Measurements from ENCODE around the gene GLTPD2.
"Not testable (repeated sequence)": the region's sequence is repeated elsewhere in the genome, so short reads cannot be mapped to it uniquely, and the experiment has no call there.

Gene GLTPD2

DNA sequence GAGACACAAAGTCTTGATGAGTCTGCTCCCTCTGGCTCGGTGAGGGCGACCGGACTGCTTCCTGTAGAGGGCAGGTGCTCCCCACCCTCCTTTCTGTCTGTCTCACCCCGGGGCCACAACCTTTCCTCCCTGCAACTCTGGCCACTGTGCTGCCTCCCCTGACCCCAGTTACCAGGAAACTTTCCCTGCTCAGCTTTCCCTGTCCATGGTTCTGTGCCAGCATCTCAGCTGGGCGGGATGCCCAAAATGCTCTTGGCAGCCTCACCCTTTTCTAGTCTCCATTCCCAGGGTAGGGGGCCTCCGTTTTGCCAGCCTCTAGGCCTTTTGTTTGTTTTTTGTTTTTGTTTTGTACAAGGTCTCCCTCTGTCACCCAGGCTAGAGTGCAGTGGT is 19.6 kb downstream of the GLTPD2 start:
- DNase-seq: no peak

- DNase-seq: no peak
These were observed 22.0 kb downstream of the GLTPD2 start for GRCh38 chr17:4810696-4811290.

DNA sequence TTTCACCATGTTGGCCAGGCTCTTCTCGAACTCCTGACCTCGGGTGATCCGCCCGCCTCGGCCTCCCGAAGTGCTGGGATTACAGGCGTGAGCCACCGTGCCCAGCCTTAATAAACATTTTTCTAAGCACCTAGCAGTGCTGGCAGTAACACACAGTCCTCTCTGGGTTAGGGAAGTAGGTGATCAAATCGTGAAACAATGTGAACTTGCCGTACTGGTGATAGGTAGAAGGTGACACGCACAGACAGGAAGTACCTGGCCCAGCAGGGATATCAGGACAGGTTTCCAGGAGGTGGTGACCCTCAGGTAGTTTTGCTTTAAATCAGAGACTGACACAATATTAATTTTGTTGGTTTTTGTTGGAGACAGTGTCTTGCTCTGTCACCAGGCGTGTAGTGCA is 22.7 kb downstream of the GLTPD2 start:
- DNase-seq: no peak

DNA sequence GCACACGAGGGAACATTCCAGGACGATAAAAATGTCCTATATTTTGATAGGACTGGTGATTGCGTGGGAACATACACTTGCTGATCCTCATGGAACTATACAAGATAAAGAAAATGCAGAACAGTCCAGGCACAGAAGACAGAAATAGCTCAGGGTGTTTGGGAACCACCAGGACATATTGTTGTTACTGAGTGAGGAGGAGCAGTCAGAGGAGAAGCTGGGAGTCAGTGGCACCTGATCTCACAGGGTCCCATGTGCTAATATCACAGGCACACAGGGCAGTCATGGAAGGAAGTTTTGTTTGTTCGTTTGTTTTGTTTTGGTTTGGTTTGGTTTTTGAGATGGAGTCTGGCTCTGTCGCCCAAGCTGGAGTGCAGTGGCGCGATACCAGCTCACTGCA is 23.9 kb downstream of the GLTPD2 start:
- DNase-seq: no peak

DNA sequence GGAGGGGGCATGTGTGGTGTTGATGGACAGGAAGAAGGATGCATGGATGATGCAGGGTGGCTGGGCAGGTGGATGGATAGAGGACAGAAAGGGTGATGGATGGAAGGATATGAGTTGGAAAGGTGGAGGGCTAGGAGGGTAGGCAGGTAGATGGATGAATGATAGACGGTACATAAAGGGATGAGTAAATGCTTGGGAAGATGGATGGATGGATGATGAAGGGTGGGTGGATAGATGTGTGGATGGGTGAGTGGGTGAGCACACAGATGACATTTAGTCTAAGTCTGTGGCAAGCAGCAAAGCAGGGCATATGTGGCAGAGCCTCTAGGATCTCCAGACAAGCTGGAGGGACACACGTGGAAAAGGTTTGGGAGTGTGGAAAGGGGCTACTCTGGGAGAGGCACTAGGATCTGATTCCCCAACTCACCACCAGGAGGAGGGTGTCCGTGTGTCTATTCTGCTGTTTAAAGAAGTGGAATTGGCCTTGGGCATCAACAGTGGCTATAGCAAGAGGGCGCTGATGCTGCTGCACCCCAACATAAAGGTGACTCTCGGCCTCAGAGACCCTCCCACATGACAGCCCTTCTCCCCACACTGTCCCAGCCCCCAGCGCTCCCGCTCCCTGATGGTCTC is 26.4 kb downstream of the GLTPD2 start:
- no peak for DNase-seq

GRCh38 chr17:4816826-4817225 is 28.1 kb downstream of the GLTPD2 start:
- no peak for DNase-seq

GRCh38 chr17:4818276-4818675 is 29.5 kb downstream of the GLTPD2 start:
- DNase-seq: no peak

GRCh38 chr17:4822835-4823234 is 34.1 kb downstream of the GLTPD2 start:
- DNase-seq: no peak

- no peak for DNase-seq
These were observed 34.8 kb downstream of the GLTPD2 start for GRCh38 chr17:4823373-4824089.

GRCh38 chr17:4827399-4827798 is 38.6 kb downstream of the GLTPD2 start:
- no peak for DNase-seq

GRCh38 chr17:4832829-4833177 is 44.0 kb downstream of the GLTPD2 start:
- not testable (repeated sequence) for DNase-seq

- peak; percentile 75 to 89 (median 83) for DNase-seq
These were observed 44.6 kb downstream of the GLTPD2 start, which contains the start of gene MINK1 for GRCh38 chr17:4833178-4833940. MINK1 (plus strand) TSS chr17:4833340; CDS start chr17:4833584, 244 bp downstream.

DNA sequence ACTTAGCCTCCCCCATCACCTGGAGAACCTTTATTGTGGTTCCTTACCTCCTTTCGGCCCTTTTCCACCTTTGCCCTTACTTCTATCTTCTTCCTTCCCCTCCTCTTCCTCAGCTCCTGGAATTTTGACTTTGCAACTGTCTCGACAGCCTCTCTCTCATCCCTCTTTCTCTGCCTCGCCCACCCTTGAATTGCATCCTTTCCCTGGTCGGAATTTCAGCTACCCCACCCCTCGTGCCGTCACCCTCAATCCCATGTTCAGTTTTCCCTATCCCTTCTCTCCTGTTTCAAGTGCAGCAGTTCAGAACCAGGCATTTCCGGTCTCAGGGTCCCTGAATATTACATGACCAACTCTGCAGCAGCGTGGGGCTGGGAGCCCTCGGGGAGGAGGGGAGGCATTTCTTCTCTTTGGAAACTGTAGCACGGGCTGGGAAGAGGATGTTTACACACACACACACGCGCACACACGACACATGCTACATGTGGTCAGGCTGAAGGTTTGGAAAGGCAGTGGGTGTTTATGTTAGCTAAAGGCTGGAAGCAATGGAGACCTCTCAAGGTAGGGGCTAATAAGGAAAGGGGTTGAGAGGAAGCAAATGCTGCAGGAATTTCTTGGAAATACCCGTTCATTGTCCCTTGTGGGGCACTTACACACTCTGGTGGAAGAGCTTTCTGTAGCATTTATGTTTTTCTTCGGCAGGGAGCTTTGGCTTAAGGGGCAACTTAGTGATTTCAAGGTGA is 45.3 kb downstream of the GLTPD2 start:
- DNase-seq: peak in 2 of 6 experiments; percentile 6 to 28

GRCh38 chr17:4834681-4835020 is 45.9 kb downstream of the GLTPD2 start:
- DNase-seq: no peak

DNA sequence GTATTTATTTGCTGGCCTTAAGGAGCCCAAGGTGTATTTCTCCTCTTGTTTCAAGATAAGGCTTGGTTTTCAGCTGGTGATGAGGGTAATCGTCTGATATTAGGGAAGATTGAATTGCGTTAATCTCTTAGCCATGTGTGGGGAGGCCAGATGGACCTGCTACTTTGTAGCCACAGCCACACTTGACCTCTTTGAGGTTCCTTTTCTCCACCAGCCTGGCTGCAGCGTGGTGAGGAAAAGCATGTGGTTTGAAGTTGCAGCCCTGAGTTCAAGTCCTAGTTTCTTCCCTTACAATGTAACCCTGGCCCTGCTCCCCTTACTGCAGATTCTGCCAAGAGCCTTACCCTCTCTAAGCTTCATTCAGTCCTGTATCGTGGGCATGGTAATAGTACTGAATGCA is 47.5 kb downstream of the GLTPD2 start:
- DNase-seq: no peak

DNA sequence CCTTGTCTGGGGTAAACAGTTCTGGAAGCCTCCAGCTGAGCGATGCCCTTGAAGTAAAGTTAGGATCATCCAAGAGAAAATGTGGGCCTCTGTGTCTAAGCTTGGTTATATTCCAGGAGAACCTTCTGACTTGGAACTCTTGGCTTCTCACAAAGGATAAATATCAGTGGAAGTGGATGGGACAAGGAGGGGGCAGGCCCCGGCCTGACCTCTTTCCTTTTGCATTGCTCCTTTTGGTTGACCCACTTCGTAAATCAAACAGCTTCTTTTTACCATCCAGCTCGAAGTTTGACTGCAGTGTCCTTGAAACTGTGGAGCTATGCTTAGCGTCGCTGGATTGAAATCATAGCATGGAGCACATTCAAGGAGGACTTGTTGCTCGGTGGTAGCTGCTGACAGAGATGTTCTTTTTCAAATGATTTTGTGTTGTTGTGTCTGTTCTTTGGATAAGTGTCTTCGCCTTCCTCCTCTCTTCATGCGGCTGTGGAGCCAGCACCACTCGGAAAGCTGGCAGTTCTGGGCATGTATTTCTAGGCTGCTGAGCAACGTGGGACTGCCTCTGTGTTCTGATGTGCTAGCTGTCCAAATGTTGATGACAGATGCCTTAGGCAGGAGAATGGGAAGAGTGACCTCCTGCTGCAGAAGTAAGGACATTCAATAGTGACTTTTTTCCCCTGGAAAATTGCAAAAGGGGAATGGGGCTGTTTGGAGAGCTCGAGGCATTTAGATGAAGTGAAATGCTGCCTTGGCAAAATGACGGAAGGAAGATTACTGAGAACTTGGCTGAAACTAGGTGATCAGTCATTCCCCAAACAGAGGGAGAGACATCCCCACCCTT is 48.9 kb downstream of the GLTPD2 start:
- no peak for DNase-seq

DNA sequence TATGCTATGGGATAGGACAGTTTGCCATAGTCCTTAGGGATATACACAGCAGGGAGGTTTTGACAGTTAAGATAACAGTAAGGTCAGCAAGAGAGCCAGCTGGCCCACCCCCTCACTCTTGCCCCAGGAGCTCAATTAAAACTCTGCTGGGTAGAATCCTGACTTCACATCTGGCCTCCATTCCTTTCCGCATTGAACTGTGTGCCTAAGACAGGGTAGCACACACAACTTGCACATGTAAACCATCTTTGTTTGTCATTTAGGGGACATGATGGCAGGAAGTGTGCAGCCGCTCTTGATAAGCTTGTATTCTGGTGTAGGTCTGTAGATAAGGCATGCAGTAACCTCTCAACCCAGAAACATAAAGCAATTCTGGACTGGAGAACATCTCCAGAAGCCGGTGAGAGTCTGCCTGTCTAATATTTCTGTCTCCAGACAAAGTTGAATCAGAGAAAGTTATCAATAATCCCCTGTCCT is 49.6 kb downstream of the GLTPD2 start:
- DNase-seq: no peak

- DNase-seq: no peak
These were observed 50.5 kb downstream of the GLTPD2 start for GRCh38 chr17:4839221-4839620.

Measured in stimulated activated naive CD4-positive, alpha-beta T cell (primary cell).